Neural cell (in vitro differentiated cells): Measurements from ENCODE around the gene ACTR3C. TPM values are rescaled to one million over a fixed set of nuclear protein-coding genes. Genes with fewer than 3 reads are reported as not detected.
A peak's percentile ranks its signal among the peaks of the same experiment; 100 is the strongest.

Experiments used
- H2AFZ ChIP-seq: fragments of 200-600, 300-800 bp; sonication (generic), shearing (Covaris generic); 2 replicates; pipeline ENCODE4 v1.6.0; 2014; ENCODE audit warnings: low read depth, mild to moderate bottlenecking, antibody characterized with exemption, low read length, moderate library complexity
- H3F3A ChIP-seq: fragments of 200-600 bp; shearing (Covaris generic); 2 replicates; pipeline ENCODE4 v1.6.1; 2016; ENCODE audit warnings: mild to moderate bottlenecking, moderate library complexity, mixed read lengths, antibody characterized with exemption, low read length; ENCODE audit not compliant: insufficient read depth, poor library complexity, severe bottlenecking
- H3K27ac ChIP-seq: fragments of 200-600, 300-800 bp; sonication (generic), shearing (Covaris generic); 2 replicates; pipeline ENCODE4 v1.5.1; 2014; ENCODE audit warnings: mild to moderate bottlenecking, low read length, moderate library complexity
- H3K27me3 ChIP-seq: fragments of 300-800, 200-600 bp; sonication (generic), shearing (Covaris generic); 2 replicates; pipeline ENCODE4 v1.6.0; 2014; ENCODE audit warnings: mild to moderate bottlenecking, low read depth, low read length, moderate library complexity; ENCODE audit not compliant: insufficient read depth
- H3K36me3 ChIP-seq: fragments of 300-800, 200-600 bp; sonication (generic), shearing (Covaris generic); 2 replicates; pipeline ENCODE4 v1.5.1; 2014; ENCODE audit warnings: mild to moderate bottlenecking, antibody characterized with exemption, low read length, moderate library complexity; ENCODE audit not compliant: insufficient read depth
- H3K4me2 ChIP-seq: fragments of 300-800, 200-600 bp; sonication (generic), shearing (Covaris generic); 2 replicates; pipeline ENCODE4 v1.6.0; 2014; ENCODE audit warnings: mild to moderate bottlenecking, low read length
- H3K4me3 ChIP-seq: fragments of 300-800, 200-600 bp; sonication (generic), shearing (Covaris generic); 2 replicates; pipeline ENCODE4 v1.5.1; 2014; ENCODE audit warnings: mild to moderate bottlenecking, low read length, moderate library complexity
- H3K79me2 ChIP-seq: fragments of 200-600 bp; shearing (Covaris generic); replicated peaks from 2 replicates; pipeline ENCODE4 v1.6.0; 2014; ENCODE audit warnings: mild to moderate bottlenecking, low read length, moderate library complexity; ENCODE audit not compliant: insufficient read depth
- H3K9ac ChIP-seq: fragments of 300-800, 200-600 bp; sonication (generic), shearing (Covaris generic); 2 replicates; pipeline ENCODE4 v1.6.1; 2016; ENCODE audit warnings: mild to moderate bottlenecking, low read length, mixed read lengths
- H3K9me2 ChIP-seq: fragments of 200-600 bp; shearing (Covaris generic); 2 replicates; pipeline ENCODE4 v1.6.1; 2016; ENCODE audit warnings: mild to moderate bottlenecking, low read length, mixed read lengths; ENCODE audit not compliant: insufficient read depth
- H3K9me3 ChIP-seq: fragments of 200-600, 300-800 bp; sonication (generic), shearing (Covaris generic); 2 replicates; pipeline ENCODE4 v1.6.1; 2016; ENCODE audit warnings: mild to moderate bottlenecking, mixed run types, low read length, moderate library complexity, mixed read lengths
- H4K20me1 ChIP-seq: fragments of 200-600 bp; shearing (Covaris generic); 2 replicates; pipeline ENCODE4 v1.6.1; 2016; ENCODE audit warnings: mild to moderate bottlenecking, mixed run types; ENCODE audit not compliant: insufficient read depth
- EP300 ChIP-seq: fragments of 450-650 bp; conservative IDR thresholded peaks from 2 replicates; pipeline ENCODE4 v1.6.1; 2014; ENCODE audit warnings: antibody characterized with exemption, mild to moderate bottlenecking, moderate library complexity; ENCODE audit not compliant: poor library complexity, severe bottlenecking
- EZH2 ChIP-seq: fragments of 200-600, 300-800 bp; shearing (Covaris generic), sonication (generic); IDR thresholded peaks from 2 replicates; pipeline ENCODE4 v1.6.1; 2014; ENCODE audit warnings: antibody characterized with exemption, low read length, borderline replicate concordance, mild to moderate bottlenecking; ENCODE audit not compliant: insufficient read depth, poor library complexity, severe bottlenecking
- MXI1 ChIP-seq: fragments of 450-650 bp; conservative IDR thresholded peaks from 2 replicates; pipeline ENCODE4 v1.6.1; 2014; ENCODE audit warnings: antibody characterized with exemption, mild to moderate bottlenecking; ENCODE audit not compliant: poor library complexity, severe bottlenecking
- POLR2AphosphoS5 ChIP-seq: IDR thresholded peaks from 2 replicates; pipeline ENCODE4 v1.6.1; 2012
- RAD21 ChIP-seq: fragments of 450-650 bp; conservative IDR thresholded peaks from 2 replicates; pipeline ENCODE4 v1.6.1; 2014; ENCODE audit warnings: antibody characterized with exemption, mild to moderate bottlenecking, moderate library complexity
- SMC3 ChIP-seq: fragments of 450-650 bp; conservative IDR thresholded peaks from 2 replicates; pipeline ENCODE4 v1.6.1; 2014; ENCODE audit warnings: antibody characterized with exemption, mild to moderate bottlenecking, moderate library complexity; ENCODE audit not compliant: poor library complexity
- TAF1 ChIP-seq: IDR thresholded peaks from 2 replicates; pipeline ENCODE4 v1.6.1; 2012; ENCODE audit warnings: low read depth
- polyA minus RNA-seq: library from RNA; depleted of rRNA, polyadenylated mRNA; stranded (reverse); fragments of >200 nt; gene quantifications from 2 replicates; pipeline ENCODE4 v1.2.3, GENCODE V29; 2014
- polyA plus RNA-seq: library from polyadenylated mRNA; depleted of rRNA; stranded (reverse); fragments of >200 nt; gene quantifications from 2 replicates; pipeline ENCODE4 v1.2.3, GENCODE V29; 2014
- TF ChIP-seq, protein P1 (sequence below): IDR thresholded peaks from 2 replicates; pipeline ENCODE4 v1.6.1; 2012; ENCODE audit warnings: borderline replicate concordance
- TF ChIP-seq, protein P2 (sequence below): fragments of 450-650 bp; IDR thresholded peaks from 2 replicates; pipeline ENCODE4 v1.5.1; 2014; ENCODE audit warnings: antibody characterized with exemption, mild to moderate bottlenecking, moderate library complexity; ENCODE audit not compliant: poor library complexity, severe bottlenecking

The ACTR3C gene
- polyA plus RNA-seq (not detected in 2 replicates), polyA minus RNA-seq (not detected in 2 replicates)

DNA sequence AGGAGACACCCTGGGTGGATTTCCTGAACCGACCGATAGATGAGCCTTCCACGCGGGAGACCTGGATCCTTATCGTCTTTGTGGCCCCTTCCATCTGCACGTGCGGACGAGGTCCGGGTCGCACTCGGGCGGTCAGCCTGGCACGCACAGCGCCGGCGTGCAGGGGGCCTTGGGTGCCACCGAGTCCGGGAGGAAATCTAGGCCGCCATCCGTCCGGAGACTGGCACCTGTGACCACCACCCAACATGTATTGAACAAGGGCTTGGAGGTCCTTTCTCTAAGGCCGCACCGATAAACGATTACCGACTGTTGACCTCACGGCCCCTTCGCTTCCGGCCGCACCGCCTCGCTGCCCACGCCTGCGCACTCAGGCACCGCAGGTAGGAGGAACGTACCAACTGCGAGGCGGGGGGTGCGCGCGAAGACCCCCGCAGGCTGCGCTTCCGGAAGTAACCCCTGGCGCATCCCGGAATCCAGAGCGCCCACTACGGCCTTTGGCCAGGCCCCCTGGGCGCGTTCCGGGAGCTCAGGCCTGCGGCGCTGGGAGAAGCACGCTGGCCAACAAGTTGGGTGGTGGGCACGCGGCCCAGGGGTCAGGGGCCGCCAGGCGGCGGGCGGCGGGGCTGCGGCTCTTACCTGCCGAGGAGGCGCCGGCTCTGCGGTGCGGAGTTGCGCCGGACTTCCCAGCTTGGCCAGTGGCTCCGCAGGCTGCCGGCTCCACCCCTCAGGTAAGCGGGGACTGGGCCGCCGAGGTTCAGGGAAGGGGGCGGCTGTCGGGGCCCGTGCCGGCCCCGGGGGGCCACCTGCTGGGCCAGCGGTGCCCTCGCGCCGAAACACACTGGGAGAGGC is at the start of gene ACTR3C, which contains the start of gene LRRC61:
Gene ACTR3C (minus strand): TSS at position 713 of the 849 bp plus-strand sequence. CDS start 28,249 bp downstream, outside the sequence.
Gene LRRC61 (plus strand): TSS at position 523 of the 849 bp plus-strand sequence. CDS start 13,507 bp downstream, outside the sequence.
- Histone ChIP-seq H3K27me3 (no peaks in the 10 kb centered on the region), H3K9ac (peak within 1 kb of the TSS; percentile 5), H2AFZ (no peak within 1 kb of the TSS), H3K9me3 (no peaks in the 10 kb centered on the region), H3K9me2 (no peaks in the 10 kb centered on the region), H3K27ac (no peak within 1 kb of the TSS), H4K20me1 (no peaks in the 10 kb centered on the region), H3K36me3 (no peaks in the 10 kb centered on the region), H3K4me2 (no peak within 1 kb of the TSS), H3K79me2 (no peaks in the 10 kb centered on the region), H3K4me3 (peak within 1 kb of the TSS; percentile 56), H3F3A (no peaks in the 10 kb centered on the region)
- TF ChIP-seq SMC3 (no peak), MXI1 (no peak), RAD21 (no peak), EP300 (no peak), TAF1 (no peak), POLR2AphosphoS5 (no peak), EZH2 (no peak)
- TF ChIP-seq, protein P1, sequence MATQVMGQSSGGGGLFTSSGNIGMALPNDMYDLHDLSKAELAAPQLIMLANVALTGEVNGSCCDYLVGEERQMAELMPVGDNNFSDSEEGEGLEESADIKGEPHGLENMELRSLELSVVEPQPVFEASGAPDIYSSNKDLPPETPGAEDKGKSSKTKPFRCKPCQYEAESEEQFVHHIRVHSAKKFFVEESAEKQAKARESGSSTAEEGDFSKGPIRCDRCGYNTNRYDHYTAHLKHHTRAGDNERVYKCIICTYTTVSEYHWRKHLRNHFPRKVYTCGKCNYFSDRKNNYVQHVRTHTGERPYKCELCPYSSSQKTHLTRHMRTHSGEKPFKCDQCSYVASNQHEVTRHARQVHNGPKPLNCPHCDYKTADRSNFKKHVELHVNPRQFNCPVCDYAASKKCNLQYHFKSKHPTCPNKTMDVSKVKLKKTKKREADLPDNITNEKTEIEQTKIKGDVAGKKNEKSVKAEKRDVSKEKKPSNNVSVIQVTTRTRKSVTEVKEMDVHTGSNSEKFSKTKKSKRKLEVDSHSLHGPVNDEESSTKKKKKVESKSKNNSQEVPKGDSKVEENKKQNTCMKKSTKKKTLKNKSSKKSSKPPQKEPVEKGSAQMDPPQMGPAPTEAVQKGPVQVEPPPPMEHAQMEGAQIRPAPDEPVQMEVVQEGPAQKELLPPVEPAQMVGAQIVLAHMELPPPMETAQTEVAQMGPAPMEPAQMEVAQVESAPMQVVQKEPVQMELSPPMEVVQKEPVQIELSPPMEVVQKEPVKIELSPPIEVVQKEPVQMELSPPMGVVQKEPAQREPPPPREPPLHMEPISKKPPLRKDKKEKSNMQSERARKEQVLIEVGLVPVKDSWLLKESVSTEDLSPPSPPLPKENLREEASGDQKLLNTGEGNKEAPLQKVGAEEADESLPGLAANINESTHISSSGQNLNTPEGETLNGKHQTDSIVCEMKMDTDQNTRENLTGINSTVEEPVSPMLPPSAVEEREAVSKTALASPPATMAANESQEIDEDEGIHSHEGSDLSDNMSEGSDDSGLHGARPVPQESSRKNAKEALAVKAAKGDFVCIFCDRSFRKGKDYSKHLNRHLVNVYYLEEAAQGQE, result no peak

DNA sequence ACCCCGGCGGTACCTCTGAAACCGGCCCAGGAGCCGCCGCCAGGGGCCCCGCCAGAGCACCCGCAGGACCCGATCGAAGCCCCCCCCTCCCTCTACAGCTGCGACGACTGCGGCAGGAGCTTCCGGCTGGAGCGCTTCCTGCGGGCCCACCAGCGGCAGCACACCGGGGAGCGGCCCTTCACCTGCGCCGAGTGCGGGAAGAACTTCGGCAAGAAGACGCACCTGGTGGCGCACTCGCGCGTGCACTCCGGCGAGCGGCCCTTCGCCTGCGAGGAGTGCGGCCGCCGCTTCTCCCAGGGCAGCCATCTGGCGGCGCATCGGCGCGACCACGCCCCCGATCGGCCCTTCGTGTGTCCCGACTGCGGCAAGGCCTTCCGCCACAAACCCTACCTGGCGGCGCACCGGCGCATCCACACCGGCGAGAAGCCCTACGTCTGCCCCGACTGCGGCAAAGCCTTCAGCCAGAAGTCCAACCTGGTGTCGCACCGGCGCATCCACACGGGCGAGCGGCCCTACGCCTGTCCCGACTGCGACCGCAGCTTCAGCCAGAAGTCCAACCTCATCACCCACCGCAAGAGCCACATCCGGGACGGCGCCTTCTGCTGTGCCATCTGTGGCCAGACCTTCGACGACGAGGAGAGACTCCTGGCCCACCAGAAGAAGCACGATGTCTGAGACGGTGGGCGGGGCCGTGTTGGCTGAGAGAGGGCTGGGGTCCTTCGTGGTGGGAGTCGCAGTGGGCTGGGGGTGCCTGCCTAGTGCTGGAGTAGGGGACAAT is 49.1 kb upstream of the ACTR3C start:
- TF ChIP-seq, protein P1, result no peak
- TF ChIP-seq EP300 (no peak), POLR2AphosphoS5 (no peak), TAF1 (no peak), RAD21 (no peak), SMC3 (no peak), EZH2 (no peak), MXI1 (no peak)
- TF ChIP-seq, protein P2, sequence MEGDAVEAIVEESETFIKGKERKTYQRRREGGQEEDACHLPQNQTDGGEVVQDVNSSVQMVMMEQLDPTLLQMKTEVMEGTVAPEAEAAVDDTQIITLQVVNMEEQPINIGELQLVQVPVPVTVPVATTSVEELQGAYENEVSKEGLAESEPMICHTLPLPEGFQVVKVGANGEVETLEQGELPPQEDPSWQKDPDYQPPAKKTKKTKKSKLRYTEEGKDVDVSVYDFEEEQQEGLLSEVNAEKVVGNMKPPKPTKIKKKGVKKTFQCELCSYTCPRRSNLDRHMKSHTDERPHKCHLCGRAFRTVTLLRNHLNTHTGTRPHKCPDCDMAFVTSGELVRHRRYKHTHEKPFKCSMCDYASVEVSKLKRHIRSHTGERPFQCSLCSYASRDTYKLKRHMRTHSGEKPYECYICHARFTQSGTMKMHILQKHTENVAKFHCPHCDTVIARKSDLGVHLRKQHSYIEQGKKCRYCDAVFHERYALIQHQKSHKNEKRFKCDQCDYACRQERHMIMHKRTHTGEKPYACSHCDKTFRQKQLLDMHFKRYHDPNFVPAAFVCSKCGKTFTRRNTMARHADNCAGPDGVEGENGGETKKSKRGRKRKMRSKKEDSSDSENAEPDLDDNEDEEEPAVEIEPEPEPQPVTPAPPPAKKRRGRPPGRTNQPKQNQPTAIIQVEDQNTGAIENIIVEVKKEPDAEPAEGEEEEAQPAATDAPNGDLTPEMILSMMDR, result no peak
- Histone ChIP-seq H3K4me3 (no peak overlapping the region), H3K9me2 (no peaks in the 10 kb centered on the region), H3K9ac (no peak overlapping the region), H3K36me3 (no peaks in the 10 kb centered on the region), H3K27me3 (no peaks in the 10 kb centered on the region), H2AFZ (no peak overlapping the region), H3K27ac (no peak overlapping the region), H4K20me1 (no peaks in the 10 kb centered on the region), H3K9me3 (no peaks in the 10 kb centered on the region), H3K4me2 (no peak overlapping the region), H3F3A (no peaks in the 10 kb centered on the region), H3K79me2 (peaks cover 37% of the 10 kb centered on the region)
